GM10266 (cell line): ENCODE results near the gene NLGN1.

Source experiments
- DNase-seq: peaks from one replicate; pipeline ENCODE4 v3.0.0; 2012; ENCODE audit errors: extremely low spot score
- CTCF ChIP-seq: IDR thresholded peaks from 2 replicates; pipeline ENCODE4 v1.5.1; 2012; ENCODE audit warnings: mild to moderate bottlenecking, low read depth; ENCODE audit not compliant: control insufficient read depth, insufficient read depth; ENCODE audit errors: missing control alignments

Gene NLGN1

DNA sequence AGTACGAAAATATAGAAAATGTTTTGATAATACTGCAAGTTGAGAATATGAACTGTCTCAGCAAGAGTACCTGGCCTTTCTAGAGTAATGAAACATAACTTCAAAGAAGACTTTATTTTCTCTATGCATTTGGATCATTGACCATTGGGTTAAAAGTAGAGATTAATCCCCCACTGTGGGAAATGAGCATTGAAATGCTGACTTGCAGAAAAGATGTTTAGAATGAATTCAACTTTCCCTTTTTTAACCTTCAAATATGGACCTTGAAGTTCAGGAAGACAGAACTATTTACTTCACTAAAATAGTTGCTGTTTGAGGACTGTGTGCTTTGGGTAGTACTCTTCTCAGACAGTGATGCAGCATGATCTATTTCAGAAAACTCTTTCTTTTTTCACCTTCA is 75.7 kb downstream of the NLGN1 start:
- TF ChIP-seq CTCF, result no peak
- DNase-seq, result no peak

GRCh38 chr3:173479301-173479700 is 81.8 kb downstream of the NLGN1 start:
- DNase-seq, result no peak
- TF ChIP-seq CTCF, result no peak

GRCh38 chr3:173501931-173502489 is 104.5 kb downstream of the NLGN1 start:
- DNase-seq, result no peak
- no peak for TF ChIP-seq CTCF

GRCh38 chr3:173502983-173503568 is 105.5 kb downstream of the NLGN1 start:
- DNase-seq, result no peak
- no peak for TF ChIP-seq CTCF

DNA sequence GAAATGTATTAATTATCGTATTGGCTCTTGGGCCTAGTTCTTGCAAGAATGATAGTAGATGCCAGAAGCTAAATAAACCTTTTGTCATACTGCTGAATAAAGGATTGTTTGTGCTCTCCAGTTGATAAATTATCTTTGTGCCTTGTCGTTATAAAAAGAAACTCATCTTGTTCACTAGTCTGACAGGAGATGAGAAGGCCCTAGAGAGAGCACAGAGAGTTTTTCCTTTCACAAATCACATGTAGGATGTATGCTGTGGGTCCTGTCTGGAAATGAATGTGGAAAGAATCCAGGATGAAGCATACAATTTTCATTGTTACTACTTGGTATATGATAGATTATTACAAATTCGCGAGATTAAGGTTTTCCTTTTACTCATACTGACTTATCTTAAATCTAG is 113.0 kb downstream of the NLGN1 start:
- DNase-seq, result no peak
- TF ChIP-seq CTCF, result no peak

GRCh38 chr3:173513123-173513522 is 115.6 kb downstream of the NLGN1 start:
- DNase-seq, result no peak
- TF ChIP-seq CTCF, result no peak

- peak; percentile 20 for DNase-seq
- TF ChIP-seq CTCF, result peak; percentile 71
Observed at GRCh38 chr3:173529062-173529711, 131.6 kb downstream of the NLGN1 start.
